K562 (cell line): ENCODE results near the gene NAPA. TPM values are rescaled to one million over a fixed set of nuclear protein-coding genes. Genes with fewer than 3 reads are reported as not detected.

Experiments used
- BCLAF1 ChIP-seq, 2 experiments: fragments of 450-650 bp in 1 of 2; IDR thresholded peaks; 2 replicates each; pipeline ENCODE4 v1.6.1; 2011 to 2017; ENCODE audit warnings: low read depth in 2 of 2, antibody characterized with exemption in 1 of 2, borderline replicate concordance in 1 of 2, low read length in 1 of 2, mild to moderate bottlenecking in 1 of 2, mixed read lengths in 1 of 2; ENCODE audit not compliant: control insufficient read depth in 1 of 2
- BRCA1 ChIP-seq, 2 experiments: fragments of 450-650 bp in 1 of 2; sonication (generic) in 1 of 2; formaldehyde crosslinking in 1 of 2; IDR thresholded peaks; 2 replicates each; pipeline versions ENCODE4 v1.5.0 to v1.6.1; 2017 to 2020; ENCODE audit warnings: mild to moderate bottlenecking in 1 of 2, missing genetic modification reagents in 1 of 2
- CBFB ChIP-seq: sonication (generic); formaldehyde crosslinking; IDR thresholded peaks from 2 replicates; pipeline ENCODE4 v1.4.0; 2020; ENCODE audit warnings: mild to moderate bottlenecking, missing genetic modification reagents
- CBX2 ChIP-seq: fragments of 200-600 bp; sonication (generic); IDR thresholded peaks from one replicate; pipeline ENCODE4 v1.6.1; 2012; ENCODE audit warnings: mild to moderate bottlenecking, low read length, inconsistent platforms; ENCODE audit not compliant: insufficient read depth, poor library complexity, severe bottlenecking
- COPS2 ChIP-seq: fragments of 450-650 bp; conservative IDR thresholded peaks from 2 replicates; pipeline ENCODE4 v1.6.1; 2016; ENCODE audit warnings: mild to moderate bottlenecking, moderate library complexity
- IFI16 ChIP-seq: fragments of 250-450 bp; sonication (Bioruptor Pico); IDR thresholded peaks from 2 replicates; pipeline ENCODE4 v2.1.2; 2022; ENCODE audit warnings: mild to moderate bottlenecking, inconsistent platforms
- MYBL2 ChIP-seq, 2 experiments: fragments of 450-650 bp in 1 of 2; sonication (generic) in 1 of 2; formaldehyde crosslinking in 1 of 2; IDR thresholded peaks; 2 replicates each; pipeline versions ENCODE4 v1.6.1 to v1.8.1; 2017 to 2022; ENCODE audit warnings: borderline replicate concordance in 1 of 2, inconsistent platforms in 1 of 2, low read depth in 1 of 2, mild to moderate bottlenecking in 1 of 2, missing genetic modification reagents in 1 of 2, moderate library complexity in 1 of 2
- NCOR1 ChIP-seq: fragments of 450-650 bp; IDR thresholded peaks from 2 replicates; pipeline ENCODE4 v1.6.1; 2016; ENCODE audit warnings: mild to moderate bottlenecking, moderate library complexity
- NKRF ChIP-seq: fragments of 450-650 bp; IDR thresholded peaks from 2 replicates; pipeline ENCODE4 v1.6.1; 2016; ENCODE audit warnings: borderline replicate concordance
- RB1 ChIP-seq: fragments of 450-650 bp; IDR thresholded peaks from 2 replicates; pipeline ENCODE4 v1.6.1; 2017; ENCODE audit warnings: low read depth, mild to moderate bottlenecking
- SFPQ ChIP-seq: fragments of 200-400 bp; formaldehyde crosslinking; IDR thresholded peaks from 2 replicates; pipeline ENCODE4 v1.6.1; 2017; ENCODE audit warnings: mild to moderate bottlenecking, low read depth, low read length, moderate library complexity
- TFE3 ChIP-seq: fragments of 450-650 bp; formaldehyde crosslinking; IDR thresholded peaks from 2 replicates; pipeline ENCODE4 v1.4.0; 2020; ENCODE audit warnings: mild to moderate bottlenecking, mixed read lengths
- ZNF143 ChIP-seq: sonication (generic); formaldehyde crosslinking; IDR thresholded peaks from 2 replicates; pipeline ENCODE4 v1.9.0; 2022; ENCODE audit warnings: mild to moderate bottlenecking, missing genetic modification reagents
- ZNF217 ChIP-seq: sonication (generic); formaldehyde crosslinking; IDR thresholded peaks from 2 replicates; pipeline ENCODE4 v1.8.0; 2022; ENCODE audit warnings: mild to moderate bottlenecking, missing genetic modification reagents
- ZNF282 ChIP-seq: sonication (generic); formaldehyde crosslinking; IDR thresholded peaks from 2 replicates; pipeline ENCODE4 v1.8.1; 2023; ENCODE audit warnings: missing genetic modification reagents
- ZNF561 ChIP-seq: fragments of 450-650 bp; formaldehyde crosslinking; conservative IDR thresholded peaks from 2 replicates; pipeline ENCODE4 v1.4.0; 2020; ENCODE audit warnings: mild to moderate bottlenecking, moderate library complexity
- polyA plus RNA-seq, 8 experiments: library from polyadenylated mRNA; depleted of rRNA in 4 of 8; stranded (reverse) in 5 of 8; unstranded in 3 of 8; fragments of >200 nt; fragmentation: Nextera tagmentation in 2 of 8; fragmentation: Illumina TruSeq in 1 of 8; extraction: Ambion mirVana in 2 of 8; extraction: Trizol in 1 of 8; gene quantifications; 2 replicates each; pipeline versions ENCODE4 v1.2.1 to v1.2.3, GENCODE V29; 2011 to 2014; ENCODE audit warnings: inconsistent platforms in 1 of 8, missing spikeins in 1 of 8
- total RNA-seq, 7 experiments: library from RNA; depleted of rRNA in 6 of 7; stranded (reverse); fragments of >200 nt in 6 of 7; fragmentation: Illumina TruSeq in 2 of 7; extraction: Trizol in 2 of 7; gene quantifications; 2 replicates each; pipeline versions ENCODE4 v1.2.1 to v1.2.3, GENCODE V29; 2011 to 2021; ENCODE audit warnings: low replicate concordance in 1 of 7

NAPA gene
- total and polyA plus RNA-seq, 9 of the 15 experiments (the other 6 are each of a cell fraction or from before 2014, with no cell fraction given), result 5.4 to 98.6 (median 77.5) TPM

- TF ChIP-seq CBX2 (no peak), ZNF561 (CRISPR knock-in tag) (no peak), IFI16 (CRISPR knock-in tag) (no peak), SFPQ (no peak), ZNF143 (CRISPR knock-in tag) (no peak), BRCA1 (IDR thresholded peaks at IDR 0.05) (no peak), BRCA1 (CRISPR knock-in tag; IDR thresholded peaks at IDR 0.05) (no peak), ZNF217 (CRISPR knock-in tag) (no peak), RB1 (no peak), ZNF282 (CRISPR knock-in tag) (no peak), NKRF (peak; percentile 95), COPS2 (no peak), MYBL2 (IDR thresholded peaks at IDR 0.05; ENCODE audit: low read depth) (no peak), MYBL2 (CRISPR knock-in tag; IDR thresholded peaks at IDR 0.05; ENCODE audit: borderline replicate concordance) (no peak), NCOR1 (no peak), TFE3 (CRISPR knock-in tag) (no peak), BCLAF1 (IDR thresholded peaks at IDR 0.05; ENCODE audit: borderline replicate concordance in 1 of 2, control insufficient read depth in 1 of 2, low read depth in 2 of 2, low read length in 1 of 2) (no peak), CBFB (no peak)
These were observed 68.1 kb downstream of the NAPA start (continued) for GRCh38 chr19:47446534-47447469.
